IPS-11a (cell line): ENCODE results near the gene VEGFA.
"Not testable (repeated sequence)": the region's sequence is repeated elsewhere in the genome, so short reads cannot be mapped to it uniquely, and the experiment has no call there.

Experiments used
- H3K4me3 ChIP-seq: one replicate; pipeline ENCODE4 v1.5.1; 2013; ENCODE audit warnings: low read depth, low read length, control low read depth

Gene VEGFA

DNA sequence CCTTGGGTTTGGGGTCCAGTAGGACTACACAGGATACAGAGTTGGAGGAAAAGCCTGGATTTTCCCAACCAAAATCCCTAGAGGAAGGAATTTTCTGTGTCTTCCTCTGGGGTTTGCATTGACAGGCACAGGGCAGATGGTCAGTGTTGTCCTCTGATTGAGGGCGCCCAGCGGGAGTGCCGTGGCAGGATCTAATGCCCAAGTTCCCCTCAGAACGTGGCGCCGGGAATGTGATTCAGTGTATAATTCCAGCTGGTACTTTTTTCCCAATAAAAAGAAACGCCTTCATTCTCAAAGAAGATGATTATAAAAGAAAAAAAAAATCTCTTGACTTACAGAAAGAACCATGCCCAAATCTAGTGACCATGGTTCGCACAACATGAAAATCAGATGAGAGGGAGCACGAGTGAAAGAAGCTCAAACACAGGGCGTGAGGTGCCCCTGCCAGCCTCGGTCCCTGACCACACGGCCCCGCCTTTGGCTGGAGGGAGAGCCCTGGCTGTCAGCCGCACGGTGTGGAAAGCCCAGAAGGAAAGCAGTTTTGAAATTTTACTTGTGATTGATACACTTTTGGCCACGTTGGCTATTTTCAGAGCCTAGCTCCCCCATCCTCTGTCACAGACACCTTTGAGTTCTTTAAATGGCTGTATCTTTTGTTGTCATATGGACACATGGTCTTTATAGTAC, 31.6 kb downstream of the VEGFA start:
- H3K4me3 ChIP-seq, result no peak overlapping the region

- H3K4me3 ChIP-seq, result no peak overlapping the region
Measured at GRCh38 chr6:43803055-43803782, 33.2 kb downstream of the VEGFA start.

- H3K4me3 ChIP-seq, result no peak overlapping the region
Measured at GRCh38 chr6:43803783-43804549, 34.0 kb downstream of the VEGFA start.

GRCh38 chr6:43804550-43805223, 34.7 kb downstream of the VEGFA start:
- no peak overlapping the region for H3K4me3 ChIP-seq

- no peak overlapping the region for H3K4me3 ChIP-seq
Measured at GRCh38 chr6:43805699-43806042, 35.7 kb downstream of the VEGFA start.

GRCh38 chr6:43806043-43806757, 36.2 kb downstream of the VEGFA start:
- no peak overlapping the region for H3K4me3 ChIP-seq

DNA sequence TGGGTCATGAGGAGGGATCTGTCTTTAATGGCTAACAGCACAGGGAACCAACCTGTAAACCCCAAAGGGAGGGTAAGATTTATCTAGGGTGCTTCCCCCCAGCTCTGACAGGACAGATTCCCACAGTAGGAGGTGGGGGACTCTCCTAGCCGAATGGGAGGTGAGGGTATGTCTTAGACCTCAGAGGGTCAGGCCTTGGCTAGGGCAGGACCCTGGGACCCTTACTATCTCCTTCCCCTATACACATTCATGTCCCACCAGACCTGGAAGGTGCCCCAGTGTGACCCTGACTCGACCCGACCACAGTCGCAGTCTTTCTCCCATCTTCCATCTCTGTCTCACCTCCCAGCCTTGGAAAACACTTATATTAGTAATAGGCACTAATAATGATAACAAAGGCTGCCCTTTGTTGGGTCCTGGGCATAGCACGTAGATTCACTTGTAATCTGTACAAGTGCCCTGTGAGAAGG, 36.8 kb downstream of the VEGFA start:
- no peak overlapping the region for H3K4me3 ChIP-seq

DNA sequence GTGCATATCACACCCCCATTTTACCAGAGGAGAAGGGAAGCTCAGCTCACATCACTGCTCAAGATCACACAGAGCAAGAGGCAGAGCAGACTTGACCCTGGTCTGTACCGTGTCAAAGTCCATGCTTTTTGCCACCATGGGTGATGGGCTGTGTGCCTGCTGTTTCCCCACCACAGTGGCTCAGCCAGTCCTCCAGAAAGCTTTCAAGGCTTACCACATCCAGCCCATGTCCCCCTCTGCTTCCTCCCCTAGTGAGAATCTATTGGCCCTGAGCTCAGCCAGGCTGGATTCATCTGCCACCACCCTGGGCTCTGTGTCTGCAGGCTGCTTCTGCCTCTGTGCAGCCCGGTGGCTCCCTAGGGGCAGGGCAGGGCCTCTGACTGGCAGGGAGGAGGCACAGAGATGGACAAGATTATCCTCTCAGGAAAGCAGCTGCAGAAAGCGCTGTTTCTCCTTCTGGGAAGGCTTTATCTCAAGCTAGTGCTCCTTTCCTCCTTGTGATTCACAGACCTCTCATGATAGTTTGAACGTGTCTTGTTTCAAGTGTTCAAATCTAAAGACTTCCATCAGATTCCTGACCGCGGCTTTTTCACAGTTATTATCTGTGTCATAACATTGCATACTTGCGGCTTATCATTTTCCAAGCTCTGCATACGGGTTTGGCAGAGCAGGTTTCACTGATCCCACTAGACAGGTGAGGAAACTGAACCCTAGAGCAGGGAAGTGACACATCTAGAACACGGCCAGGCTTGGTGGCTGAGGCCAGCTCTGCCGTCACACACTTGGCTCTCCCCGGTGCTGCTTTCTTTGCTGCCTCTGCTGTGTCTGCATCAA, 37.4 kb downstream of the VEGFA start:
- no peak overlapping the region for H3K4me3 ChIP-seq

DNA sequence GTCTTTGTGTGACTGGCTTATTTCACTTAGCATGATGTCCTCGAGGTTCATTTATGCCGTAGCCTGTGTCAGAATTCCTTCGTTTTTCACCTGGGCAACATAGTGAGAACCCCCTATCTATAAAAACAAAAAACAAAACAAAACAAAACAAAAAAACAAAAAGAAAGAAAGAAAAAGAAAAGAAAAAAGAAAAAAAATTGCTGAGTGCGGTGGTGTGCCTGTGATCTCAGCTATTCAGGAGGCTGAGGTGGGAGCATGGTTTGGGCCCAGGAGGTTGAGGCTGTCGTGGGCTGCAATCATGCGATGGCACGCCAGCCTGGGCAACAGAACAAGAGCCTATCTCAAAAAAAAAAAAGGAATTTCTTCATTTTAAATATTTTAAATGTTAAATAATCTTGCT, 38.4 kb downstream of the VEGFA start:
- H3K4me3 ChIP-seq, result no peak overlapping the region

DNA sequence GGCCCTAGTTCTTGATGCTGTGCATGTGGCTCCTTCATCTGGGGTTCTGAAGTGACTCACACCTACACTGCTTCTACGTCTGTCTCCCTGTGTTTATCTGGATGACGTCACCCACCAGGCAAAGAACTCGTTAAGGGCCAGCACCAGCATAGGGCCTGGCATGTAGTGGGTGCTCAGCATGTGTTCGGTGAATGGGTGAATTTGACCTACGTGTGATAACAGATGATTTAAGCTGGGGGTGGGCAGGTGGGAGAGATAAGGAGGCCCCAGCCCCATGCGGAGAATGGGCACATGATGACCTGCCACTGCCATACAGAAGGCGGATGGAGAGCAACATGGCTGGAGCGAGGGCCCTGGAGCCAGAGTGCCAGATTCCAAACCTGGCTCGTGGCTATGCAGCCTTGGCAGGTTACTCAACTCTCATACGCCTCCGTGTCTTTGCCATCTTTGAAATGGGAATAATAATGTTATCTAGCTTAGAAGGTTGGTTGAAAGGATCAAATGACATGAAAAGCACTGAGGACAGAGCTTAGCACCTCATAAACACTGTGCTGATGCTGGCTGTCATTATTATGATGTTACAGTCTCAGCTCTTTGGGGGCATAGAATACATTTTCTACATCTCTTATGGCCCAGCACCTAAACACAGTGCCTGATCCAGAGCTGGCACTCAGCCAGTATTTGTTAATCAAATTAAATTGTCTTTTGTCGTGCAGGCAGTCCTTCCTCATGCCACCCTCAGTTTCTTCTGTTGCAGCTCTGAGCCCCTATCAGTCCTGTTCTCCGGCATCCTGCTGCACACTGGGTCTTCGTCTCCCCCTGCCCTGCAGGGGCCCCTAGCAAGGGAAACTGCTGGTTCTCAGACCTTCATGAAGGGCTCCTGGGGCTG, 39.6 kb downstream of the VEGFA start:
- no peak overlapping the region for H3K4me3 ChIP-seq

DNA sequence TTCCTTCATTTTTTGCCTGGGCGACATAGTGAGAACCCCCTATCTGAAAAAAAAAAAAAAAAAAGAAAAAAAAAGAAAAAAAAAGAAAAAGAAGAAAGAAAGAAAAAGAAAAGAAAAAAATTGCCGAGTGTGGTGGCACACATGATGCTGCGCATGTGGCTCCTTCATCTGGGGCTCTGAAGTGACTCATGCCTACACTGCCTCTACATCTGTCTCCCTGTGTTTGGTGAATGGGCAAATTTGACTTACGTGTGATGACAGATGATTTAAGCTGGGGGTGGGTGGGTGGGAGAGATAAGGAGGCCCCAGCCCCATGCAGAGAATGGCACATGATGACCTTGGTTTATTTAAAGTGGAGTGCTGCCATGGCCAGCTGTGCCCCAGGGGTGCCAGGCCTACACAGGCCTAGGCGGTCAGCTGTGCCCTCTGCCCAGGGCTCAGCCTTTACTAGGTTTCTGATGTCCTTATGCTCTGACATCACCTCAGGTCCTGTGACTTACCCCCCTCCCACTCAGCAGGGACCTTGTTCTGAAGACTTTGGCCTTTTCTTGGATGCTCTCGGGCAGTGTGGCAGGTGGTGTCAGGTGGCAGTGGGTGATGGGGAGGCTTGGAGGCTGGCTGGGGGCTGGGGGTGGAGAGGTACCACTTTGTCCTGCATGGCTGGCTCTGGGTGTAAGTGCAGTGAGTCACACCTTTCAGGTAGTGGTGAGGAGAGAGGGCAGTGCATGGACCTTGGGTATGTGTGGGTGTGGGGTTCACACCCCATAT, 41.1 kb downstream of the VEGFA start:
- no peak overlapping the region for H3K4me3 ChIP-seq

GRCh38 chr6:43811733-43812099, 41.7 kb downstream of the VEGFA start:
- H3K4me3 ChIP-seq, result no peak overlapping the region

GRCh38 chr6:43812850-43813578, 43.0 kb downstream of the VEGFA start:
- H3K4me3 ChIP-seq, result no peak overlapping the region

DNA sequence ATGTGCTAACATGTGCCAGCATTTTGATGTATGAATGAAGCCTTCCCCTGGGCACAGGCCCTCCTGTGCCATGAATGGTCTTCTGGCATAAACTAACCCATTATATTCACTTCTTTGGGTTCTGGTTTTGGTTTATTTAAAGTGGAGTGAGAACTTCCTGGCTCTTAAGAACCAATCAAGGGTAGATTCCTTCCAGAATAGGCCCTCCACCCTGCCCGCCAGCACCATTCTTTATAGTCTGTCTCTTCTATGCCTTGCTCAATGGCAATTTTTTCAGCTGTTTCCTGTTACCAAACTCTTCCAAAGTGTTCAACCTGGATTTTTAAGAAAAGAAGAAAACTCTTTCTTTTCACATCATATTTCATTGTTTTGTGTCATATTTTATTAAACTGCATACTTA, 44.1 kb downstream of the VEGFA start:
- no peak overlapping the region for H3K4me3 ChIP-seq

GRCh38 chr6:43814865-43815264, 44.9 kb downstream of the VEGFA start:
- H3K4me3 ChIP-seq, result no peak overlapping the region

GRCh38 chr6:43817192-43817591, 47.2 kb downstream of the VEGFA start:
- H3K4me3 ChIP-seq, result no peak overlapping the region

GRCh38 chr6:43818973-43819372, 49.0 kb downstream of the VEGFA start:
- not testable (repeated sequence) for H3K4me3 ChIP-seq
